K562 (cell line): ENCODE results near the gene CDC25B. TPM values are rescaled to one million over a fixed set of nuclear protein-coding genes. Genes with fewer than 3 reads are reported as not detected.
A peak's percentile ranks its signal among the peaks of the same experiment; 100 is the strongest.

Experiments used
- ATAC-seq: fragments of 200-7000 bp; cut with Tn5 transposase; 3 replicates; pipeline ENCODE4 v1.9.1; 2020; ENCODE audit warnings: moderate library complexity
- BruUV-seq: library from RNA; stranded (reverse); fragments of 400-500 nt; replicated peaks from 2 replicates; lab custom pipeline; 2021; lab: Mats Ljungman, UMichigan
- CTCF ChIA-PET: fragments of 300-600 bp; formaldehyde crosslinking; extraction: SDS; loops from one replicate; lab custom pipeline; 2021; ENCODE audit warnings: low intra/inter-chr PET ratio; lab: Yijun Ruan, JAX
- POLR2A ChIA-PET: fragments of 300-600, 350-650 bp; sonication (Branson Sonifier 250); formaldehyde crosslinking; extraction: SDS; loops from one replicate; lab custom pipeline; 2021; ENCODE audit warnings: antibody characterized with exemption, inconsistent platforms; lab: Yijun Ruan, JAX
- DNase-seq, 4 experiments: peaks; one replicate each; pipeline versions ENCODE4 v3.0.0 to v3.0.0-alpha.2; 2011 to 2018; ENCODE audit warnings: low spot score in 3 of 4, mixed read lengths in 3 of 4; ENCODE audit errors: extremely low read depth in 1 of 4
- FAIRE-seq: peaks from 2 replicates; lab custom pipeline; 2011; peaks lifted over from hg19 to GRCh38; lab: Jason Lieb, UNC
- H2AFZ ChIP-seq: 2 replicates; pipeline ENCODE4 v1.6.0; 2011; ENCODE audit warnings: low read depth, low read length, control low read depth, inconsistent platforms
- H3K27ac ChIP-seq: fragments of 200-600 bp; 3 replicates; pipeline ENCODE4 v1.8.0; 2011; ENCODE audit warnings: low read depth, mild to moderate bottlenecking, control low read depth, inconsistent platforms, low read length, moderate library complexity, mixed read lengths; ENCODE audit errors: extremely low read depth
- H3K27me3 ChIP-seq, 2 experiments: fragments of 300-600 bp in 1 of 2; 2 replicates in 1 of 2; 3 replicates in 1 of 2; pipeline versions ENCODE4 v1.6.0 to v1.8.0; 2011; ENCODE audit warnings: inconsistent platforms in 2 of 2, low read length in 2 of 2, mild to moderate bottlenecking in 1 of 2, mixed read lengths in 1 of 2, moderate library complexity in 1 of 2; ENCODE audit not compliant: control insufficient read depth in 2 of 2, insufficient read depth in 2 of 2
- H3K36me3 ChIP-seq: fragments of 300-600 bp; 3 replicates; pipeline ENCODE4 v1.8.0; 2011; ENCODE audit warnings: mild to moderate bottlenecking, low read length, inconsistent platforms; ENCODE audit not compliant: control insufficient read depth, insufficient read depth
- H3K4me1 ChIP-seq, 2 experiments: fragments of 200-600 bp in 1 of 2; replicated peaks in 1 of 2; 2 replicates in 1 of 2; 3 replicates in 1 of 2; pipeline versions ENCODE4 v1.5.1 to v1.8.0; 2011; ENCODE audit warnings: inconsistent platforms in 2 of 2, low read length in 2 of 2, mild to moderate bottlenecking in 1 of 2, mixed read lengths in 1 of 2, moderate library complexity in 1 of 2; ENCODE audit not compliant: control insufficient read depth in 2 of 2, insufficient read depth in 2 of 2
- H3K4me2 ChIP-seq: 2 replicates; pipeline ENCODE4 v1.6.1; 2011; ENCODE audit warnings: low read length, control low read depth, inconsistent platforms, mixed read lengths; ENCODE audit not compliant: insufficient read depth
- H3K4me3 ChIP-seq: fragments of 200-600 bp; sonication (generic), shearing (Covaris generic); 2 replicates; pipeline ENCODE4 v1.5.1; 2016; ENCODE audit warnings: control low read depth, inconsistent platforms
- H3K79me2 ChIP-seq: fragments of 200-600 bp; 3 replicates; pipeline ENCODE4 v1.8.0; 2011; ENCODE audit warnings: low read length, inconsistent platforms; ENCODE audit not compliant: control insufficient read depth, insufficient read depth
- H3K9ac ChIP-seq, 2 experiments: 2 replicates each; pipeline versions ENCODE4 v1.6.0 to v1.6.1; 2011; ENCODE audit warnings: low read depth in 2 of 2, low read length in 2 of 2, control low read depth in 1 of 2, inconsistent platforms in 1 of 2, mild to moderate bottlenecking in 1 of 2, mixed read lengths in 1 of 2; ENCODE audit not compliant: insufficient read depth in 1 of 2
- H3K9me1 ChIP-seq: one replicate; pipeline ENCODE4 v1.6.0; 2011; ENCODE audit warnings: inconsistent platforms, mild to moderate bottlenecking, low read length, moderate library complexity; ENCODE audit not compliant: control insufficient read depth, insufficient read depth
- H3K9me3 ChIP-seq: replicated peaks from 2 replicates; pipeline ENCODE4 v1.5.1; 2011; ENCODE audit warnings: low read depth, low read length, inconsistent platforms; ENCODE audit not compliant: control insufficient read depth, insufficient read depth
- H4K20me1 ChIP-seq: replicated peaks from 2 replicates; pipeline ENCODE4 v1.6.1; 2011; ENCODE audit warnings: low read length, inconsistent platforms, mixed read lengths; ENCODE audit not compliant: control insufficient read depth, insufficient read depth
- ATF2 ChIP-seq: sonication (generic); formaldehyde crosslinking; IDR thresholded peaks from 2 replicates; pipeline ENCODE4 v1.8.1; 2022; ENCODE audit warnings: missing genetic modification reagents
- ATF6 ChIP-seq: sonication (generic); formaldehyde crosslinking; IDR thresholded peaks from 2 replicates; pipeline ENCODE4 v1.4.0; 2020; ENCODE audit warnings: mild to moderate bottlenecking, missing genetic modification reagents
- CCNT2 ChIP-seq: IDR thresholded peaks from 2 replicates; pipeline ENCODE4 v1.6.1; 2011; ENCODE audit warnings: borderline replicate concordance, low read depth, mild to moderate bottlenecking, moderate library complexity, mixed read lengths, low read length; ENCODE audit not compliant: insufficient read length; ENCODE audit errors: extremely low read depth
- CHD2 ChIP-seq: IDR thresholded peaks from 2 replicates; pipeline ENCODE4 v1.6.1; 2011; ENCODE audit warnings: low read depth, low read length
- ETV1 ChIP-seq: fragments of 450-650 bp; conservative IDR thresholded peaks from 2 replicates; pipeline ENCODE4 v1.6.1; 2016; ENCODE audit warnings: missing genetic modification characterization, control low read depth, low read depth, missing compliant biosample characterization
- NFXL1 ChIP-seq: fragments of 450-650 bp; formaldehyde crosslinking; IDR thresholded peaks from 2 replicates; pipeline ENCODE4 v1.4.0; 2021; ENCODE audit warnings: mild to moderate bottlenecking
- NR4A1 ChIP-seq, 2 experiments: fragments of 250-450 bp in 1 of 2; fragments of 450-650 bp in 1 of 2; sonication (Bioruptor Pico) in 1 of 2; IDR thresholded peaks; 2 replicates each; pipeline versions ENCODE4 v1.4.0 to v1.6.1; 2016 to 2020; ENCODE audit warnings: mild to moderate bottlenecking in 2 of 2, missing compliant biosample characterization in 1 of 2, missing genetic modification characterization in 1 of 2, moderate library complexity in 1 of 2
- POLR2B ChIP-seq: fragments of 450-650 bp; IDR thresholded peaks from 2 replicates; pipeline ENCODE4 v1.6.1; 2018; ENCODE audit warnings: low read depth; ENCODE audit not compliant: partially characterized antibody
- POLR3A ChIP-seq: IDR thresholded peaks from 2 replicates; pipeline ENCODE4 v1.6.1; 2011; ENCODE audit warnings: borderline replicate concordance, mild to moderate bottlenecking, moderate library complexity; ENCODE audit not compliant: insufficient read length, insufficient read depth; ENCODE audit errors: extremely low read depth
- PREB ChIP-seq: sonication (generic); formaldehyde crosslinking; IDR thresholded peaks from 2 replicates; pipeline ENCODE4 v1.8.1; 2023; ENCODE audit warnings: mild to moderate bottlenecking, missing genetic modification reagents
- RFX1 ChIP-seq: fragments of 450-650 bp; IDR thresholded peaks from 2 replicates; pipeline ENCODE4 v1.6.1; 2016; ENCODE audit warnings: mild to moderate bottlenecking, moderate library complexity
- TAF1 ChIP-seq: IDR thresholded peaks from 2 replicates; pipeline ENCODE4 v1.6.1; 2011; ENCODE audit warnings: mild to moderate bottlenecking, low read length, moderate library complexity; ENCODE audit not compliant: insufficient read depth, control insufficient read depth, severe bottlenecking; ENCODE audit errors: extremely low read depth
- ZBTB33 ChIP-seq: sonication (generic); formaldehyde crosslinking; IDR thresholded peaks from 2 replicates; pipeline ENCODE4 v1.8.1; 2023; ENCODE audit warnings: mild to moderate bottlenecking, missing genetic modification reagents
- WGBS: fragments of 100-300 bp; shearing (Covaris generic); methylation state at CpG from one replicate; pipeline ENCODE4 v1.1.6; 2016; ENCODE audit warnings: low coverage, mixed read lengths; ENCODE audit not compliant: insufficient coverage; ENCODE audit errors: missing lambda C conversion rate; 5-methylcytosine and 5-hydroxymethylcytosine counted together
- in situ Hi-C: fragments of 300-500 bp; cut with MboI; formaldehyde crosslinking; loops from 4 replicates; pipeline ENCODE4 v1.15.0; 2018; ENCODE audit warnings: inconsistent platforms, mixed read lengths
- intact Hi-C: fragments of 100-400 bp; cut with micrococcal nuclease; formaldehyde crosslinking; loops from 2 replicates; pipeline ENCODE4 v1.14.2; 2022
- polyA plus RNA-seq, 8 experiments: library from polyadenylated mRNA; depleted of rRNA in 4 of 8; stranded (reverse) in 5 of 8; unstranded in 3 of 8; fragments of >200 nt; fragmentation: Nextera tagmentation in 2 of 8; fragmentation: Illumina TruSeq in 1 of 8; extraction: Ambion mirVana in 2 of 8; extraction: Trizol in 1 of 8; gene quantifications; 2 replicates each; pipeline versions ENCODE4 v1.2.1 to v1.2.3, GENCODE V29; 2011 to 2014; ENCODE audit warnings: inconsistent platforms in 1 of 8, missing spikeins in 1 of 8
- total RNA-seq, 7 experiments: library from RNA; depleted of rRNA in 6 of 7; stranded (reverse); fragments of >200 nt in 6 of 7; fragmentation: Illumina TruSeq in 2 of 7; extraction: Trizol in 2 of 7; gene quantifications; 2 replicates each; pipeline versions ENCODE4 v1.2.1 to v1.2.3, GENCODE V29; 2011 to 2021; ENCODE audit warnings: low replicate concordance in 1 of 7

CDC25B gene
- total and polyA plus RNA-seq, 9 of the 15 experiments (the other 6 are each of a cell fraction or from before 2014, with no cell fraction given): 2.3 to 35.7 (median 9.5) TPM

GRCh38 chr20:3794701-3795420 is 1.2 kb upstream of the CDC25B start:
- in situ Hi-C loops: no loop called here
- no TSS peak for BruUV-seq
- H3K4me3 ChIP-seq: no peak overlapping the region
- H3K4me2 ChIP-seq: peak overlapping the region; percentile 81
- H3K9ac ChIP-seq: peak overlapping the region in 1 of 2 experiments; percentile 69; a peak in 2 of 4 replicates
- peaks cover 14 to 32% of the 10 kb centered on the region in 2 experiments; a peak in 4 of 5 replicates for H3K4me1 ChIP-seq
- intact Hi-C loops: no loop called here
- no peaks in the 10 kb centered on the region for H3K9me3 ChIP-seq
- H3K9me1 ChIP-seq: no peaks in the 10 kb centered on the region
- ATAC-seq (no peak), FAIRE-seq (no peak), DNase-seq (no peak)
- 0 out of 3 replicates have a peak overlapping the region, but pooled peaks have one; percentile 73 for H3K27ac ChIP-seq
- H3K36me3 ChIP-seq: peaks cover 12% of the 10 kb centered on the region; the same call in 2 of the 3 replicates
- no peaks in the 10 kb centered on the region for H4K20me1 ChIP-seq
- WGBS: 91% methylated on average over 13 of the region's 25 CpGs
- H2AFZ ChIP-seq: peak overlapping the region; percentile 94; the same call in 1 of the 2 replicates
- no peaks in the 10 kb centered on the region for H3K27me3 ChIP-seq
- peaks cover 12% of the 10 kb centered on the region; the same call in 2 of the 3 replicates for H3K79me2 ChIP-seq
- ChIA-PET CTCF (interaction anchor here (0.9 kb wide), 1 partner anchor 8 kb away, joined by 3 read pairs; the partner anchor contains the start of gene CENPB), POLR2A (interaction anchor here (1.1 kb wide), 1 partner anchor 10 kb away, joined by 3 read pairs; no protein-coding TSS in a partner anchor)
- TF ChIP-seq ATF6 (CRISPR knock-in tag) (0 out of 2 replicates have a peak, but pooled peaks have one; percentile 25), NR4A1 (CRISPR knock-in tag; IDR thresholded peaks at IDR 0.05) (no peak), NR4A1 (tag; IDR thresholded peaks at IDR 0.05) (no peak), CHD2 (no peak), NFXL1 (CRISPR knock-in tag) (no peak), POLR3A (no peak), POLR2B (no peak), ATF2 (CRISPR knock-in tag) (no peak), RFX1 (no peak), PREB (CRISPR knock-in tag) (no peak), ZBTB33 (CRISPR knock-in tag) (0 out of 2 replicates have a peak, but pooled peaks have one; percentile 4), TAF1 (no peak), ETV1 (tag) (no peak), CCNT2 (no peak)
